HepG2 (cell line): ENCODE results near the gene XXYLT1. TPM values are rescaled to one million over a fixed set of nuclear protein-coding genes. Genes with fewer than 3 reads are reported as not detected.

ENCODE experiments used
- ATAC-seq: fragments of 200-7000 bp; cut with Tn5 transposase; 3 replicates; pipeline ENCODE4 v1.9.1; 2020; ENCODE audit warnings: mild to moderate bottlenecking, moderate library complexity
- BruUV-seq: library from RNA; stranded (reverse); fragments of 400-500 nt; replicated peaks from 2 replicates; lab custom pipeline; 2021; lab: Mats Ljungman, UMichigan
- CTCF ChIA-PET: fragments of 300-600 bp; formaldehyde crosslinking; extraction: SDS; loops from one replicate; lab custom pipeline; 2021; ENCODE audit warnings: low total read pairs, inconsistent platforms, low intra/inter-chr PET ratio; lab: Yijun Ruan, JAX
- POLR2A ChIA-PET: fragments of 350-600 bp; sonication (Branson Sonifier 250); formaldehyde crosslinking; loops from one replicate; lab custom pipeline; 2020; ENCODE audit warnings: antibody characterized with exemption, inconsistent platforms; lab: Yijun Ruan, JAX
- DNase-seq: peaks from one replicate; pipeline ENCODE4 v3.0.0-alpha.2; 2015; ENCODE audit warnings: low spot score
- FAIRE-seq: peaks from 3 replicates; lab custom pipeline; 2011; peaks lifted over from hg19 to GRCh38; lab: Jason Lieb, UNC
- H2AFZ ChIP-seq: one replicate; pipeline ENCODE4 v1.6.1; 2011; ENCODE audit warnings: low read length, inconsistent platforms
- H3K27ac ChIP-seq: fragments of 300-600 bp; 3 replicates; pipeline ENCODE4 v1.8.0; 2011; ENCODE audit warnings: mixed run types, mild to moderate bottlenecking, mixed read lengths, low read length, inconsistent platforms; ENCODE audit not compliant: insufficient read depth; ENCODE audit errors: extremely low read length
- H3K27me3 ChIP-seq, 2 experiments: fragments of 200-600 bp in 1 of 2; 2 replicates in 1 of 2; 3 replicates in 1 of 2; pipeline versions ENCODE4 v1.6.0 to v1.8.0; 2011; ENCODE audit warnings: low read length in 2 of 2, mild to moderate bottlenecking in 2 of 2, moderate library complexity in 2 of 2, inconsistent platforms in 1 of 2; ENCODE audit not compliant: insufficient read depth in 2 of 2, control insufficient read depth in 1 of 2
- H3K36me3 ChIP-seq, 2 experiments: fragments of 200-600 bp in 1 of 2; replicated peaks in 1 of 2; 2 replicates in 1 of 2; 3 replicates in 1 of 2; pipeline versions ENCODE4 v1.5.1 to v1.8.0; 2011; ENCODE audit warnings: low read length in 2 of 2, inconsistent platforms in 1 of 2; ENCODE audit not compliant: insufficient read depth in 2 of 2, control insufficient read depth in 1 of 2
- H3K4me1 ChIP-seq: 2 replicates; pipeline ENCODE4 v1.5.1; 2012; ENCODE audit warnings: low read length, inconsistent platforms; ENCODE audit not compliant: insufficient read depth
- H3K4me2 ChIP-seq: 2 replicates; pipeline ENCODE4 v1.6.0; 2011; ENCODE audit warnings: low read depth, low read length, inconsistent platforms
- H3K4me3 ChIP-seq, 3 experiments: fragments of 200-600 bp in 1 of 3; sonication (generic), shearing (Covaris generic) in 1 of 3; replicated peaks in 1 of 3; 2 replicates each; pipeline ENCODE4 v1.5.1; 2011 to 2016; ENCODE audit warnings: low read length in 3 of 3, inconsistent platforms in 2 of 3, low read depth in 2 of 3, mild to moderate bottlenecking in 2 of 3, control low read depth in 1 of 3, mixed read lengths in 1 of 3; ENCODE audit not compliant: insufficient read depth in 1 of 3
- H3K79me2 ChIP-seq: one replicate; pipeline ENCODE4 v1.6.1; 2011; ENCODE audit warnings: low read length, inconsistent platforms; ENCODE audit not compliant: insufficient read depth
- H3K9ac ChIP-seq: 2 replicates; pipeline ENCODE4 v1.6.0; 2011; ENCODE audit warnings: mild to moderate bottlenecking, low read depth, low read length, inconsistent platforms; ENCODE audit not compliant: insufficient read depth
- H3K9me3 ChIP-seq: 2 replicates; pipeline ENCODE4 v1.5.1; 2012; ENCODE audit warnings: mild to moderate bottlenecking, low read length
- H4K20me1 ChIP-seq: 2 replicates; pipeline ENCODE4 v1.6.0; 2011; ENCODE audit warnings: inconsistent platforms, mild to moderate bottlenecking, low read length, moderate library complexity; ENCODE audit not compliant: insufficient read depth
- AFF4 ChIP-seq: sonication (generic); formaldehyde crosslinking; IDR thresholded peaks from 2 replicates; pipeline ENCODE4 v1.4.0; 2020; ENCODE audit warnings: missing genetic modification reagents
- BCL6 ChIP-seq: IDR thresholded peaks from 2 replicates; pipeline ENCODE4 v1.6.1; 2016; ENCODE audit warnings: missing genetic modification reagents, missing compliant biosample characterization
- RCOR2 ChIP-seq: IDR thresholded peaks from 2 replicates; pipeline ENCODE4 v1.6.1; 2016; ENCODE audit warnings: missing biosample characterization, missing genetic modification reagents
- SALL1 ChIP-seq: sonication (generic); formaldehyde crosslinking; IDR thresholded peaks from 2 replicates; pipeline ENCODE4 v1.8.0; 2022; ENCODE audit warnings: mild to moderate bottlenecking, missing genetic modification reagents
- TFE3 ChIP-seq: IDR thresholded peaks from 2 replicates; pipeline ENCODE4 v1.6.1; 2016
- THAP8 ChIP-seq: sonication (generic); formaldehyde crosslinking; IDR thresholded peaks from 2 replicates; pipeline ENCODE4 v1.5.1; 2020; ENCODE audit warnings: missing genetic modification reagents, mild to moderate bottlenecking, borderline replicate concordance
- ZNF350 ChIP-seq: sonication (generic); formaldehyde crosslinking; IDR thresholded peaks from 2 replicates; pipeline ENCODE4 v1.4.0; 2020; ENCODE audit warnings: mild to moderate bottlenecking, low read depth, missing genetic modification reagents, borderline replicate concordance
- ZNF687 ChIP-seq: sonication (generic); formaldehyde crosslinking; IDR thresholded peaks from 2 replicates; pipeline ENCODE4 v1.5.1; 2020; ENCODE audit warnings: mild to moderate bottlenecking, missing genetic modification reagents, moderate library complexity
- ZNF749 ChIP-seq: sonication (generic); formaldehyde crosslinking; IDR thresholded peaks from 2 replicates; pipeline ENCODE4 v1.8.0; 2022; ENCODE audit warnings: mild to moderate bottlenecking, missing genetic modification reagents, moderate library complexity, borderline replicate concordance
- ZNF800 ChIP-seq: sonication (generic); formaldehyde crosslinking; IDR thresholded peaks from 2 replicates; pipeline ENCODE4 v1.4.0; 2020; ENCODE audit warnings: missing genetic modification reagents
- WGBS: methylation state at CpG from one replicate; pipeline ENCODE4 v1.1.6; 2017; ENCODE audit warnings: low lambda C conversion rate; 5-methylcytosine and 5-hydroxymethylcytosine counted together
- in situ Hi-C: cut with HindIII; loops from 2 replicates; pipeline ENCODE4 v1.10.0; 2017; ENCODE audit warnings: low pct_unique_long_range_greater_than_20kb; ENCODE audit not compliant: extremely low pct_ligation_motif_present
- intact Hi-C: fragments of 100-400 bp; cut with micrococcal nuclease; formaldehyde crosslinking; loops from one replicate; pipeline ENCODE4 v1.10.0; 2022; ENCODE audit not compliant: unreplicated experiment
- polyA plus RNA-seq, 8 experiments: library from polyadenylated mRNA; depleted of rRNA in 3 of 8; stranded (reverse) in 7 of 8; unstranded in 1 of 8; fragments of >200 nt; fragmentation: Illumina TruSeq in 4 of 8; extraction: Trizol in 4 of 8; gene quantifications; 2 replicates each; pipeline versions ENCODE4 v1.2.1 to v1.2.3, GENCODE V29; 2011 to 2016; ENCODE audit warnings: low read depth in 4 of 8, missing spikeins in 1 of 8, mixed read lengths in 1 of 8; ENCODE audit not compliant: insufficient read depth in 1 of 8
- total RNA-seq, 5 experiments: library from RNA; depleted of rRNA; stranded (reverse); fragments of >200 nt; fragmentation: Illumina TruSeq; extraction: Trizol; gene quantifications; 2 replicates each; pipeline ENCODE4 v1.2.3, GENCODE V29; 2016; ENCODE audit warnings: low read depth in 1 of 5

XXYLT1 gene
- total and polyA plus RNA-seq, 2 of the 13 experiments (the other 11 are each of a cell fraction or from before 2014, with no cell fraction given) = 17.7 to 19.0 TPM

GRCh38 chr3:195159117-195159813 is 111.7 kb downstream of the XXYLT1 start:
- FAIRE-seq = no peak
- peak overlapping the region; percentile 100 for H3K27ac ChIP-seq
- no peaks in the 10 kb centered on the region for H4K20me1 ChIP-seq
- no peak for DNase-seq
- POLR2A ChIA-PET = no interaction called here
- H3K79me2 ChIP-seq = peaks cover 11% of the 10 kb centered on the region
- in situ Hi-C loops = no loop called here
- CTCF ChIA-PET = no interaction called here
- 0 out of 2 replicates have a peak overlapping the region, but pooled peaks have one; percentile 39 for H3K4me2 ChIP-seq
- H3K36me3 ChIP-seq = no peaks in the 10 kb centered on the region
- BruUV-seq = no TSS peak
- H3K9me3 ChIP-seq = no peaks in the 10 kb centered on the region
- WGBS = 95% methylated on average over 9 of the region's 10 CpGs
- intact Hi-C loops = no loop called here
- H3K4me1 ChIP-seq = peaks cover 100% of the 10 kb centered on the region
- H3K27me3 ChIP-seq = no peaks in the 10 kb centered on the region
- ATAC-seq = no peak
- H2AFZ ChIP-seq = no peak overlapping the region
- peak overlapping the region; percentile 28 for H3K9ac ChIP-seq
- H3K4me3 ChIP-seq = no peak overlapping the region
- TF ChIP-seq ZNF749 (CRISPR knock-in tag) = peak; percentile 16; the same call in 1 of the 2 replicates
- TF ChIP-seq RCOR2 (CRISPR knock-in tag) = 0 out of 2 replicates have a peak, but pooled peaks have one; percentile 28
- TF ChIP-seq ZNF687 (CRISPR knock-in tag) = peak; percentile 42; the same call in 1 of the 2 replicates
- peak; percentile 89 for TF ChIP-seq BCL6 (CRISPR knock-in tag)
- TF ChIP-seq ZNF350 (CRISPR knock-in tag) = 0 out of 2 replicates have a peak, but pooled peaks have one; percentile 27
- 0 out of 2 replicates have a peak, but pooled peaks have one; percentile 14 for TF ChIP-seq SALL1
- 0 out of 2 replicates have a peak, but pooled peaks have one; percentile 19 for TF ChIP-seq AFF4 (CRISPR knock-in tag)
- TF ChIP-seq ZNF800 (CRISPR knock-in tag) = no peak
- TF ChIP-seq TFE3 (CRISPR knock-in tag) = 0 out of 2 replicates have a peak, but pooled peaks have one; percentile 31
- TF ChIP-seq THAP8 (CRISPR knock-in tag) = no peak
